Dermis microvascular lymphatic vessel endothelial cell (primary cell): Measurements from ENCODE around the gene ADAM17. TPM values are rescaled to one million over a fixed set of nuclear protein-coding genes. Genes with fewer than 3 reads are reported as not detected.
"Not testable (repeated sequence)": the region's sequence is repeated elsewhere in the genome, so short reads cannot be mapped to it uniquely, and the experiment has no call there.

Experiments
- DNase-seq, 2 donors: peaks; one replicate each; pipeline versions ENCODE4 v3.0.0 to v3.0.0-alpha.2; 2010; ENCODE audit warnings: low read depth in 2 of 2
- total RNA-seq: library from RNA; depleted of rRNA; stranded (reverse); fragments of >200 nt; gene quantifications from 2 replicates; pipeline ENCODE4 v1.2.1, GENCODE V29; 2014

Gene ADAM17
- total RNA-seq: 44.5 and 45.8 TPM in 2 replicates

DNA sequence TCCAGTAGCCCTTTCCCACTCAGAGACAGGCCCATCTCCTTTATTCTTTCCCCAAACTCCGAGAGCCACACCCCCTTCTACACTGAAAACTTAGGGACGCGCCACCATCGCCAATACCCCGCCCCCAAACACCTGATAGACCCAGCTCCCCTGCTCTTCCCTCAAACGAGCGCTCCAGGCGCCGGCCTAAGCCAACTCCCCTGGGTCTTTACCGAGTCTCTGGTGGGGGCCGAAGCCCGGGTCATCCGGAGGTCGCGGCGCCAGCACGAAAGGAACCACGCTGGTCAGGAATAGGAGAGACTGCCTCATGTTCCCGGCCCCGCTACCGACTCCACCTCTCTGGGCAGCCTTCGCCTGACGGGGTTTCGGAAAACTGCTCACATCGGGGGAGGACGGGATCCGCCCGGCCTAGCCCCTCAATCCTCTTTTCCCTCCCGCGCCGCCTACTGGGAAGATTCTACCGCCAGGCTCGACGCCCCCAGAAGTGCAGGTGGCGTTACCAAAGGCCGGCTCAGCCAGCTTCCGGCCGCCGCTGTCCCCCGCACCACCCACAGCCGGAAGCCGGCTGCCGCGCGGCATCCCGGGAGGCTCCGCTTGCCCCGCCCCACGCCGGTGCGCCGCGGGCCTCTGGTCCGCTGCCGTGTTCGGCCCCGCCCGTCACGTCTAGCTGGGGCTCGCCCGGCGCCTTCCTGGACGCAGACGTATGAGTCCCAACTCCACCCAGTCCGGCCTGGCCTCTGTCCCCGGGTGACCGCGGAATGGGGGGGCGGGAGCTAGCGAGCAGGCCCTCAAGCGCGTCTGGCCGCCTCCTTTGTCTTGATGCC lies at the start of gene ADAM17:
Gene ADAM17, minus strand, starts transcription at position 534 of the 824 bp plus-strand sequence. Its CDS starts 225 bp downstream, at position 309.
- peak; percentile 86 to 97 for DNase-seq

DNA sequence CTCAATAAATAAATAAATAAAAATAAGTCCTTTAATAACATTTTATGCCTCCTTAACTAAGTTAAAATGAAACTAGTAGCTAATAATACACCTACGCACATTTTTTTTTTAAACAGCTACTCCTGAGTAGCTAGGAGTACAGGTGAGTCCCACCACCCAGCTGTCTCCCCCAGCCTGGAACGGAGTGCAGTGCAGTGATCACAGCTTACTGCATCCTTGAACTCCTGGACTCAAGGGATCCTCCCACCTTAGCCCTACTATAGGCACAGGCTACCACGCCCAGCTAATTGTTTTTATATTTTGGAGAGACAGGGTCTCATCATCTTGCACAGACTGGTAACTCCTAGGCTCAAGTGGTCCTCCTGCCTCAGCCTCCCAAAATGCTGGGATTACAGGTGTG lies 46.8 kb upstream of the ADAM17 start:
- DNase-seq: no peak

DNA sequence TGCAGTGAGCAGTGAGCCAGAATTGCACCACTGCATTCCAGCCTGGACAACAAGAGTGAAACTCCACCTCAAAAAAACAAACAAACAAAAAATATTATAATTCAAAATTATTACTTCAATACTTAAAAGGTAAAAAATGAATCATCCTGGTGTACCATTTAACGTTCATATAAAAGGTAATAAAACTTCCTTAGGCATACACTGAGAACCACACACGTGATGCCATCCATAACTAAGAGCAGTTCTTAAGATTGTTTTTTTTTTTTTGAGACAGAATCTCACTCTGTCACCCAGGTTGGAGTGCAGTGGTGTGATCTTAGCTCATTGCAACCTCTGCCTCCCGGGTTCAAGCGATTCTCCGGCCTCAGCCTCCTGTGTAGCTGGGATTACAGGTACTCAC lies 45.8 kb upstream of the ADAM17 start:
- DNase-seq: no peak

DNA sequence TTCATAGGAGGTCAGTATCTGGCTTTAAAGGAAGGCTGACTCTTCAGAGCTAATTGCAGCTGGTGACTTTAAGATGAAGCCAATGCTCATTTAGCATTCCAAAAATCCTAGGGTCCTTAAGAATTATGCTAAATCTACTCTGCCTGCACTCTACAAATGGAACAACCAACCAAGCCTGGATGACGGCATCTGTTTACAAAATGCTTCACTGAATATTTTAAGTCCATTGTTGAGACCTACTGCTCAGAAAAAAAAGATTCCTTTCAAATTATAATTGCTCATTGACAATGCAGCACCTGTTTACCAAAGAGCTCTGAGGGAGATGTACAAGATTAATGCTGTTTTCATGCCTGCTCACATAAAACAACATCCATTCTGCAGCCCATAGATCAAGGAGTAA lies 43.8 kb upstream of the ADAM17 start:
- DNase-seq: no peak

- DNase-seq: no peak
Observed at GRCh38 chr2:9596621-9597311, 41.1 kb upstream of the ADAM17 start.

DNA sequence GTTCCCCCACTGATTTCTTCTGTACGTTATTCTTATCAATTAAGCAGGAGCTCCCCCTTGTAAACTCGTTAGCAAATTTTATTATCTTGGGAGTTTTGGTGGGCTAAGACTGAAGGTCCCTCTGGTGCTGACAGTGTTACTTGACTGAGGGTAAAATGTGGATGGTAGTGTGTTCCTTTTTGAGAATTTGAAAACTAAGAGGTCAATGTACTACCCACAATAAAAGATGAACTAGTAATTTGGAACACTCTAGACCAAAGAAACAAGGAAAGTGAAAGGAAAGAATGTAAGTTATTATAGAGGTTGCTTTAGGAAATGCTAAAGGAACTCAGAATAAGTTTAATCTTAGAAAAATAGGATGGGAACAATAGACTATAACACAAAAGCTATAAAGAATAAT lies 40.1 kb upstream of the ADAM17 start:
- no peak for DNase-seq

DNA sequence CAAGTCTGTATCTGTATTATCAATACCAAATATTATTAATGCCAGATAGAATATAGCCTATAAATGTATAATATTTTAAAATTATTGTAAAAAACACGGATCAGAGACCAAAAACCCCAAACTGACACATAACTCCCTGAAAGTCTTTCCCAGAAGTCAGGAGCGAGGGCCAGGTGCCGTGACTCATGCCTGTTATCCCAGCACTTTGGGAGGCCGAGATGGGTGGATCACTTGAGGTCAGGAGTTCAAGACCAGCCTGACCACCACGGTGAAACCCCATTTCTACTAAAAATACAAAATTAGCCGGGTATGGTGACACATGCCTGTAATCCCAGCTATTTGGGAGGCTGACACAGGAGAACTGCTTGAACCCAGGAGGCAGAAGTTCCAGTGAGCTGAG lies 39.6 kb upstream of the ADAM17 start:
- not testable (repeated sequence) for DNase-seq

GRCh38 chr2:9594366-9595054 lies 38.9 kb upstream of the ADAM17 start:
- DNase-seq: peak in 1 of 2 donors; percentile 67

GRCh38 chr2:9593925-9594324 lies 38.3 kb upstream of the ADAM17 start:
- no peak for DNase-seq

DNA sequence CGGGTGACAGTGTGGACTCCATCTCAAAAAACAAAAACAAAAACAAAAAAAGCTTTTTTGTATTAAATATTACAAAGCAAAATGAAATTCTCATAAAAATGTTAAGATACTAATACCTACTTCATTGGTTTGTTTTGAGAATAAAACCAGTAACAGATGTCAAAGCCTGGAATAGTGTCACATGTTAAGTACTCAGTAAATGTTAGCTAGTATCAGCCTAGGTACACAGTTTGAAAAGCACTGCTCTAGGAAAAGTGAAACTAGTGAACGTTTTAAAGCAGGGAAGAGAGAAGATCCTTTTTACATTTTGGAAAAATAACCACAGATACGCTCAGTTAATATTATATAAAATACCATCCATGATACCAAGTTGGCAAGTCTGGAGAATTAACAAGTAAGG lies 37.1 kb upstream of the ADAM17 start:
- no peak for DNase-seq

GRCh38 chr2:9590641-9591040 lies 35.0 kb upstream of the ADAM17 start:
- DNase-seq: no peak

DNA sequence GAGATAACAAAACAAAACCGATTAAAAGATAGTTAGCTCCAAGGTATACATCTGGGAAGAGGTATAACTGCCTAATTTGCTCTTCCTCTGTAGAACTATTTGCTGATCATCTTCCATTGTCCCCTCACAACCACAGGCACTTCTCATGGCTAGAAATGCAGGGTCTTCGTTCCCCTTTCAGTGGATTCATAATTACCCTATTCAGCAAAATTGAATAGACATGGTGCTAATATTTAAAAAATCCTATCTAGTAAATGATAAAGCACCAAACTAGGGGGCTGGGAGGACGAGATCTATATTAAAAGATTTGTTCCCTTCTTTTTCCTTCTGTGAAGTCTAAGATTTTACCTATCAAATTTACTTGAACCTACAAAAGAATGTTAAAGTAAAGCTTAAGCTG lies 30.8 kb upstream of the ADAM17 start:
- no peak for DNase-seq

GRCh38 chr2:9585486-9585885 lies 29.9 kb upstream of the ADAM17 start:
- DNase-seq: no peak

GRCh38 chr2:9584902-9585301 lies 29.3 kb upstream of the ADAM17 start:
- not testable (repeated sequence) for DNase-seq

DNA sequence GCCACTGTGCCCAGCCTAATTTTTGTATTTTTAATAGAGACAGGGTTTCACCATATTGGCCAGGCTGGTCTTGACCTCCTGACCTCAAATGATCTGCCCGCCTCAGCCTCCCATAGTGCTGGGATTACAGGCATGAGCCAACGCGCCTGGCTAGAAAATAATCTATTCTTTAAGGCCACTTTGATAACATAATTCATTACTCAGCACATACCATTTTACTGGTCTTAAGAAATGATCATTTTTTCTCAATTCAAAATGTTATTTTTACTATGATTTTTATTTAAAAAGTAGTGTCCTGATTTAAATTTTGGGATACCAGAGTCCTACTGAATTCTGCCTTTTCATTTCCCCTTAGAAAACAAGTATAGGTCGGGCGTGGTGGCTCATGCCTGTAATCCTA lies 27.0 kb upstream of the ADAM17 start:
- no peak for DNase-seq

DNA sequence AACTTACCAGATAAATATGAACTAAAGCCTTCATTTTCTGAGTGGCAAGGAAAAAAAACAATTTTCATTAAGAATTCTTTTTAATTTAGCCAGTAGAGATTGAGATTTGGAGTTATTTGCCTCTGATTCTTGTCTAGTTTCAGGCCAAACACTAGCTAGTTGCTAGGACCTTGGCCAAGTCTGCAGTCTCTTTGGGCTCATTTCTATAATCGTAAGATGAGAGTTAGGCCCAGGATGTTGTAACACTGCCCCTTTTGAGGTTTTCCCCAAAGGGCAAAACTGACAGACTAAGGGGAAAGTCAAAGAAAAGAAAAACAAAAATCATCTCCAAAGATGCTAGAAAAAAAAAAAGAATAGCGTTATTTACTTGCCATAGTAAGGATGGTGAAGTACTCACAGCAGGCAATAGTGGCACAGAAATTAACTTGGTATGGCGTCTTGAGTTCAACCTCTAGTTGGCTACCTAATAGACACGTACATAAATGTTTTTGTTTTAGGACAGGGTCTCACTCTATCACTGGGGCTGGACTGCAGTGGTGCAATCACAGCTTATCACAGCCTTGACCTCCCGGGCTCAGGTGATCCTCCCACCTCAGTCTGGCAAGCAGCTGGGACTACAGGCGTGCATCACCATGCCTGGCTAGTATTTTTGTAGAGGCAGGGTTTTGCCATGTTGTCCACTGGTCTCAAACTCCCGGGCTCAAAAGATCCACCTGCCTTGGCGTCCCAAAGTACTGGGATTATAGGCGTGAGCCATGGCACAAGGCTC lies 23.0 kb upstream of the ADAM17 start:
- no peak for DNase-seq

DNA sequence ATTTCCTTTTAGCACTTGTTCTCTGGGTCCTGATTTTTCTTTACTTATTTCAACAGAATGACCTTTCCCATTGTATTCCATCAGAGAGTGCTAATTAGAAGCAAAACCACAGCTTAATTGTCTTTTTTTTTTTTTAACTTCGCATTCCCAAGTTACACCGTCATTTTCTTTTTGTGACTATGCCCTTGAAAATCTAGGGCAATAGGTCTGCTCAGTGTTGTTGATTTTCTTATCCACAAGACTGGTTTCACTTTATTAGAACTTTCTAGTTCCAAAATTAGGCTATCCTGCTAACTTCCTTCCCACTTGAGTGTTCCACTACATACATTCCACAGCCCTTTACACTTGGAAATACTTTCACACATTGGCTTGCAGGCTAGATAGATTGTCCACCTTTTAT lies 18.7 kb upstream of the ADAM17 start:
- no peak for DNase-seq

- no peak for DNase-seq
Observed at GRCh38 chr2:9573840-9574239, 18.2 kb upstream of the ADAM17 start.

GRCh38 chr2:9573013-9573720 lies 17.5 kb upstream of the ADAM17 start:
- no peak for DNase-seq

DNA sequence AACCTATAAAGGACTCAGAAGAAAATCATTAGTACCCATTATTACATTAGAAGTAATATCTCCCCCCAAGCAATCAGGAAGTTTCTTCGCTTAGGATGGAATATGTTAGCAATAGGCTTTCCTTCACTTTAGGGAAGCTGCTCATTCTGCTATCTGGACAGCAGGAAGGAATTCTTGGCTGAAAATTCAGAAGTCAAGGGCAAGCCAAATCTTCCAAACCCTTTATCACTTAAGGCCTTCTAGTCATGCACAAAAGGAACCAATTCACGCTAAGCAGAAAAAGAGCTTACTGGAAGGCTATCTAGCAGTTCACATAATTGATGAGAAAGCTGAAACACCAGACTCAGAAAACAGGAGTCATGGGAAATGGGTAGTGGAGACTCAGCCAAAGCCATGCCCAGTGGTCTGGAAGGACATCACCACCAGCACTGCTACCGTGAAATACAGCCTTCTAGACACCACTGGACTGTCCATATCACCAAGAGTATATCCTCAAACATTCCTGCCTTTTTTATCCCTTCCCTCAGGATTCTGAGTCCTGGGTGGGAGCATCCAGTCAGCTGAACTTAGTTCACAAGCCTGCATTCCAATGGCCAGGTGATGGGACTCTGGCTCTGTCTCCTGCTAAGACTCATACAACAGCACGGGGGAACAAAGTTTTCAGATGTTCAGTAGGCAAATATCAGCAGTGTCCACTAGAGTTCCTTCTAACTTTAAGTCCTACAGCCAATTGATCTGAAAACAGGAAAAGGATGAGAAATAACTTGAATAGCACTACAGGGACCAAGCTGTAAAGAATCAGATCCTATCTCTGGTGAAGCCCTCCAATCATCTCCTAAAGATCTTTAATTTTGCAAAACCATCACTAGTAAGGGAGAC lies 14.8 kb upstream of the ADAM17 start:
- DNase-seq: peak in 1 of 2 donors; percentile 23
